Measurements from ENCODE around the gene GCNT1.

DNA sequence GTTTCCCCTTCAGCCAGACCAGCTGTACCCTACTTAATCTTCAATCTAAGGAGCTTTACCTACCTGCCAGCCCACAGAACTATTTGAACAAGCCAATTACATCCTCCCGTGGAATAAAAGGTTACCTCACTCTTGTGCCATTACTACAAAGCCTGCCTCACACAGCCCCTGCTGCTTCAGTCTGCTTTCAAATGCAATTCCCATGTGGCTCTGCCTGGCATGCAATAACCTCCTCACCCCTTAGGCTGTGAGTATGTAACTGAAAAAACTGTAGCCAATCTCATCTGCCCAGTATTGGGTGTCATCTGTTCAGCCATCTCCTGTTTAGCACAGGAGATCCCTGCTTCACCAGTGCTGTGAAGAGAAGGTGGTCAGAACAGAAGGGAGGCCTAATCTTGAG lies 6.1 kb upstream of the GCNT1 start:
- TF ChIP-seq, protein P1, sequence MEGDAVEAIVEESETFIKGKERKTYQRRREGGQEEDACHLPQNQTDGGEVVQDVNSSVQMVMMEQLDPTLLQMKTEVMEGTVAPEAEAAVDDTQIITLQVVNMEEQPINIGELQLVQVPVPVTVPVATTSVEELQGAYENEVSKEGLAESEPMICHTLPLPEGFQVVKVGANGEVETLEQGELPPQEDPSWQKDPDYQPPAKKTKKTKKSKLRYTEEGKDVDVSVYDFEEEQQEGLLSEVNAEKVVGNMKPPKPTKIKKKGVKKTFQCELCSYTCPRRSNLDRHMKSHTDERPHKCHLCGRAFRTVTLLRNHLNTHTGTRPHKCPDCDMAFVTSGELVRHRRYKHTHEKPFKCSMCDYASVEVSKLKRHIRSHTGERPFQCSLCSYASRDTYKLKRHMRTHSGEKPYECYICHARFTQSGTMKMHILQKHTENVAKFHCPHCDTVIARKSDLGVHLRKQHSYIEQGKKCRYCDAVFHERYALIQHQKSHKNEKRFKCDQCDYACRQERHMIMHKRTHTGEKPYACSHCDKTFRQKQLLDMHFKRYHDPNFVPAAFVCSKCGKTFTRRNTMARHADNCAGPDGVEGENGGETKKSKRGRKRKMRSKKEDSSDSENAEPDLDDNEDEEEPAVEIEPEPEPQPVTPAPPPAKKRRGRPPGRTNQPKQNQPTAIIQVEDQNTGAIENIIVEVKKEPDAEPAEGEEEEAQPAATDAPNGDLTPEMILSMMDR (IDR thresholded peaks at IDR 0.05), result no peak
- TF ChIP-seq ZNF263 (CRISPR knock-in tag; IDR thresholded peaks at IDR 0.05; ENCODE audit: low read depth), result no peak
- TF ChIP-seq, protein P2, sequence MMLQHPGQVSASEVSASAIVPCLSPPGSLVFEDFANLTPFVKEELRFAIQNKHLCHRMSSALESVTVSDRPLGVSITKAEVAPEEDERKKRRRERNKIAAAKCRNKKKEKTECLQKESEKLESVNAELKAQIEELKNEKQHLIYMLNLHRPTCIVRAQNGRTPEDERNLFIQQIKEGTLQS (CRISPR knock-in tag; conservative IDR thresholded peaks at IDR 0.05), result no peak
- no peak for TF ChIP-seq NR1H2 (CRISPR knock-in tag; IDR thresholded peaks at IDR 0.05)
- TF ChIP-seq, protein P3, sequence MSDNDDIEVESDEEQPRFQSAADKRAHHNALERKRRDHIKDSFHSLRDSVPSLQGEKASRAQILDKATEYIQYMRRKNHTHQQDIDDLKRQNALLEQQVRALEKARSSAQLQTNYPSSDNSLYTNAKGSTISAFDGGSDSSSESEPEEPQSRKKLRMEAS (CRISPR knock-in tag; IDR thresholded peaks at IDR 0.05), result no peak
- TF ChIP-seq, protein P4, sequence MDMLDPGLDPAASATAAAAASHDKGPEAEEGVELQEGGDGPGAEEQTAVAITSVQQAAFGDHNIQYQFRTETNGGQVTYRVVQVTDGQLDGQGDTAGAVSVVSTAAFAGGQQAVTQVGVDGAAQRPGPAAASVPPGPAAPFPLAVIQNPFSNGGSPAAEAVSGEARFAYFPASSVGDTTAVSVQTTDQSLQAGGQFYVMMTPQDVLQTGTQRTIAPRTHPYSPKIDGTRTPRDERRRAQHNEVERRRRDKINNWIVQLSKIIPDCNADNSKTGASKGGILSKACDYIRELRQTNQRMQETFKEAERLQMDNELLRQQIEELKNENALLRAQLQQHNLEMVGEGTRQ (CRISPR knock-in tag; IDR thresholded peaks at IDR 0.05), result no peak
- TF ChIP-seq, protein P5, sequence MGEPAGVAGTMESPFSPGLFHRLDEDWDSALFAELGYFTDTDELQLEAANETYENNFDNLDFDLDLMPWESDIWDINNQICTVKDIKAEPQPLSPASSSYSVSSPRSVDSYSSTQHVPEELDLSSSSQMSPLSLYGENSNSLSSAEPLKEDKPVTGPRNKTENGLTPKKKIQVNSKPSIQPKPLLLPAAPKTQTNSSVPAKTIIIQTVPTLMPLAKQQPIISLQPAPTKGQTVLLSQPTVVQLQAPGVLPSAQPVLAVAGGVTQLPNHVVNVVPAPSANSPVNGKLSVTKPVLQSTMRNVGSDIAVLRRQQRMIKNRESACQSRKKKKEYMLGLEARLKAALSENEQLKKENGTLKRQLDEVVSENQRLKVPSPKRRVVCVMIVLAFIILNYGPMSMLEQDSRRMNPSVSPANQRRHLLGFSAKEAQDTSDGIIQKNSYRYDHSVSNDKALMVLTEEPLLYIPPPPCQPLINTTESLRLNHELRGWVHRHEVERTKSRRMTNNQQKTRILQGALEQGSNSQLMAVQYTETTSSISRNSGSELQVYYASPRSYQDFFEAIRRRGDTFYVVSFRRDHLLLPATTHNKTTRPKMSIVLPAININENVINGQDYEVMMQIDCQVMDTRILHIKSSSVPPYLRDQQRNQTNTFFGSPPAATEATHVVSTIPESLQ (CRISPR knock-in tag; IDR thresholded peaks at IDR 0.05), result no peak
- TF ChIP-seq, protein P6, sequence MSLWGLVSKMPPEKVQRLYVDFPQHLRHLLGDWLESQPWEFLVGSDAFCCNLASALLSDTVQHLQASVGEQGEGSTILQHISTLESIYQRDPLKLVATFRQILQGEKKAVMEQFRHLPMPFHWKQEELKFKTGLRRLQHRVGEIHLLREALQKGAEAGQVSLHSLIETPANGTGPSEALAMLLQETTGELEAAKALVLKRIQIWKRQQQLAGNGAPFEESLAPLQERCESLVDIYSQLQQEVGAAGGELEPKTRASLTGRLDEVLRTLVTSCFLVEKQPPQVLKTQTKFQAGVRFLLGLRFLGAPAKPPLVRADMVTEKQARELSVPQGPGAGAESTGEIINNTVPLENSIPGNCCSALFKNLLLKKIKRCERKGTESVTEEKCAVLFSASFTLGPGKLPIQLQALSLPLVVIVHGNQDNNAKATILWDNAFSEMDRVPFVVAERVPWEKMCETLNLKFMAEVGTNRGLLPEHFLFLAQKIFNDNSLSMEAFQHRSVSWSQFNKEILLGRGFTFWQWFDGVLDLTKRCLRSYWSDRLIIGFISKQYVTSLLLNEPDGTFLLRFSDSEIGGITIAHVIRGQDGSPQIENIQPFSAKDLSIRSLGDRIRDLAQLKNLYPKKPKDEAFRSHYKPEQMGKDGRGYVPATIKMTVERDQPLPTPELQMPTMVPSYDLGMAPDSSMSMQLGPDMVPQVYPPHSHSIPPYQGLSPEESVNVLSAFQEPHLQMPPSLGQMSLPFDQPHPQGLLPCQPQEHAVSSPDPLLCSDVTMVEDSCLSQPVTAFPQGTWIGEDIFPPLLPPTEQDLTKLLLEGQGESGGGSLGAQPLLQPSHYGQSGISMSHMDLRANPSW (CRISPR knock-in tag; conservative IDR thresholded peaks at IDR 0.05; ENCODE audit: low read depth), result no peak
- TF ChIP-seq TEAD4 (CRISPR knock-in tag; IDR thresholded peaks at IDR 0.05), result no peak

Measured in WTC11 (cell line).